DMS114 treated with DMSO at 0.1 percent for 48 hours (cell line): Measurements from ENCODE around the gene RTL10.
"Not testable (repeated sequence)": the region's sequence is repeated elsewhere in the genome, so short reads cannot be mapped to it uniquely, and the experiment has no call there.

Experiments
- DNase-seq: peaks from one replicate; lab custom pipeline; 2025; ENCODE audit not compliant: unreplicated experiment; lab: John Stamatoyannopoulos, UW

Gene RTL10

GRCh38 chr22:19889951-19890350, 35.3 kb upstream of the RTL10 start:
- no peak for DNase-seq

- no peak for DNase-seq
Measured at GRCh38 chr22:19888131-19888746, 33.6 kb upstream of the RTL10 start.

GRCh38 chr22:19887256-19887985, 32.7 kb upstream of the RTL10 start:
- no peak for DNase-seq

- DNase-seq, result no peak
Measured at GRCh38 chr22:19886605-19887255, 32.1 kb upstream of the RTL10 start.

- DNase-seq, result no peak
Measured at GRCh38 chr22:19885841-19886592, 31.3 kb upstream of the RTL10 start.

- no peak for DNase-seq
Measured at GRCh38 chr22:19884954-19885751, 30.5 kb upstream of the RTL10 start.

GRCh38 chr22:19884161-19884953, 29.7 kb upstream of the RTL10 start:
- DNase-seq, result no peak

- not testable (repeated sequence) for DNase-seq
Measured at GRCh38 chr22:19883446-19883845, 28.8 kb upstream of the RTL10 start.

GRCh38 chr22:19882446-19883381, 28.0 kb upstream of the RTL10 start:
- DNase-seq, result no peak

- peak; percentile 24 for DNase-seq
Measured at GRCh38 chr22:19880786-19881569, 26.3 kb upstream of the RTL10 start.

GRCh38 chr22:19879992-19880785, 25.5 kb upstream of the RTL10 start:
- DNase-seq, result no peak

GRCh38 chr22:19879643-19879991, 24.9 kb upstream of the RTL10 start:
- no peak for DNase-seq

- DNase-seq, result no peak
Measured at GRCh38 chr22:19879246-19879570, 24.5 kb upstream of the RTL10 start.

GRCh38 chr22:19878461-19879245, 24.0 kb upstream of the RTL10 start:
- no peak for DNase-seq

- no peak for DNase-seq
Measured at GRCh38 chr22:19877626-19878339, 23.1 kb upstream of the RTL10 start.
